GM23338 (cell line): ENCODE results near the gene OR6B2. TPM values are rescaled to one million over a fixed set of nuclear protein-coding genes. Genes with fewer than 3 reads are reported as not detected.

Experiments
- ATAC-seq: fragments of 200-7000 bp; cut with Tn5 transposase; 3 replicates; pipeline ENCODE4 v1.9.1; 2020
- DNase-seq: peaks from one replicate; pipeline ENCODE4 v3.0.0-alpha.2; 2015; ENCODE audit warnings: low spot score
- H2AFZ ChIP-seq: fragments of 200-600 bp; sonication (generic); 2 replicates; pipeline ENCODE4 v1.8.0; 2016; ENCODE audit warnings: antibody characterized with exemption, mild to moderate bottlenecking, moderate library complexity
- H3F3A ChIP-seq: fragments of 200-600 bp; sonication (generic); replicated peaks from 2 replicates; pipeline ENCODE4 v1.8.0; 2017; ENCODE audit warnings: antibody characterized with exemption, mixed run types, low read depth
- H3K27ac ChIP-seq: fragments of 200-600 bp; sonication (generic); 2 replicates; pipeline ENCODE4 v1.6.1; 2016; ENCODE audit warnings: low read depth
- H3K27me3 ChIP-seq: fragments of 200-600 bp; sonication (generic); 2 replicates; pipeline ENCODE4 v1.8.0; 2016; ENCODE audit warnings: mild to moderate bottlenecking, mixed run types, moderate library complexity; ENCODE audit not compliant: insufficient read depth
- H3K36me3 ChIP-seq: fragments of 200-600 bp; sonication (generic); 2 replicates; pipeline ENCODE4 v1.8.0; 2016; ENCODE audit warnings: mild to moderate bottlenecking; ENCODE audit not compliant: insufficient read depth
- H3K4me1 ChIP-seq: fragments of 200-600 bp; sonication (generic); 2 replicates; pipeline ENCODE4 v1.8.0; 2016; ENCODE audit warnings: mild to moderate bottlenecking, moderate library complexity; ENCODE audit not compliant: insufficient read depth
- H3K4me2 ChIP-seq: fragments of 200-600 bp; sonication (generic); 2 replicates; pipeline ENCODE4 v1.7.1; 2017; ENCODE audit warnings: mixed run types
- H3K4me3 ChIP-seq: fragments of 200-600 bp; sonication (generic); 2 replicates; pipeline ENCODE4 v1.6.1; 2016; ENCODE audit warnings: mixed run types
- H3K79me2 ChIP-seq: fragments of 200-600 bp; sonication (generic); replicated peaks from 2 replicates; pipeline ENCODE4 v1.8.0; 2017; ENCODE audit warnings: mild to moderate bottlenecking; ENCODE audit not compliant: insufficient read depth
- H3K9me2 ChIP-seq: fragments of 200-600 bp; sonication (generic); 2 replicates; pipeline ENCODE4 v1.8.0; 2017; ENCODE audit not compliant: insufficient read depth
- H4K20me1 ChIP-seq: fragments of 200-600 bp; sonication (generic); replicated peaks from 2 replicates; pipeline ENCODE4 v1.8.0; 2017; ENCODE audit warnings: mild to moderate bottlenecking; ENCODE audit not compliant: insufficient read depth
- H3K27ac Mint-ChIP-seq: 2 replicates; pipeline ENCODE4 v1.8.0; 2020; ENCODE audit warnings: inconsistent platforms, mild to moderate bottlenecking, moderate library complexity, mixed read lengths
- H3K27me3 Mint-ChIP-seq: 3 replicates; pipeline ENCODE4 v1.8.0; 2022; ENCODE audit warnings: low read depth, mild to moderate bottlenecking, moderate library complexity, mixed read lengths, inconsistent platforms; ENCODE audit not compliant: insufficient read depth, poor library complexity
- H3K36me3 Mint-ChIP-seq: 3 replicates; pipeline ENCODE4 v1.8.0; 2021; ENCODE audit warnings: low read depth, mild to moderate bottlenecking, inconsistent platforms, moderate library complexity, mixed read lengths
- H3K4me1 Mint-ChIP-seq: 3 replicates; pipeline ENCODE4 v1.8.0; 2020; ENCODE audit warnings: mild to moderate bottlenecking, inconsistent platforms, mixed read lengths
- H3K4me3 Mint-ChIP-seq: 3 replicates; pipeline ENCODE4 v1.8.0; 2021; ENCODE audit warnings: moderate library complexity, mild to moderate bottlenecking, inconsistent platforms, mixed read lengths
- H3K9me3 Mint-ChIP-seq: 3 replicates; pipeline ENCODE4 v1.8.0; 2020; ENCODE audit warnings: moderate library complexity, mild to moderate bottlenecking, inconsistent platforms, mixed read lengths
- CREB1 ChIP-seq: fragments of 250-450 bp; sonication (Bioruptor Pico); IDR thresholded peaks from 2 replicates; pipeline ENCODE4 v1.5.0; 2020; ENCODE audit warnings: low read depth, mild to moderate bottlenecking, moderate library complexity
- EZH2 ChIP-seq: fragments of 200-600 bp; sonication (generic); IDR thresholded peaks from one replicate; pipeline ENCODE4 v1.8.0; 2017; ENCODE audit warnings: antibody characterized with exemption, mild to moderate bottlenecking, low read depth; ENCODE audit not compliant: unreplicated experiment
- EZH2phosphoT487 ChIP-seq: fragments of 200-600 bp; sonication (generic); IDR thresholded peaks from one replicate; pipeline ENCODE4 v1.8.1; 2018; ENCODE audit warnings: antibody characterized with exemption; ENCODE audit not compliant: unreplicated experiment
- JUNB ChIP-seq: IDR thresholded peaks from one replicate; pipeline ENCODE4 v1.6.1; 2016; ENCODE audit warnings: antibody characterized with exemption; ENCODE audit not compliant: unreplicated experiment
- NANOG ChIP-seq: IDR thresholded peaks from 2 replicates; pipeline ENCODE4 v1.6.1; 2016; ENCODE audit warnings: antibody characterized with exemption, borderline replicate concordance
- POLR2AphosphoS5 ChIP-seq: IDR thresholded peaks from 2 replicates; pipeline ENCODE4 v1.6.1; 2016; ENCODE audit warnings: antibody characterized with exemption, low read depth
- STAT1 ChIP-seq: IDR thresholded peaks from one replicate; pipeline ENCODE4 v1.6.1; 2016; ENCODE audit warnings: antibody characterized with exemption; ENCODE audit not compliant: unreplicated experiment
- ZNF114 ChIP-seq: fragments of 250-450 bp; sonication (Bioruptor Pico); IDR thresholded peaks from 2 replicates; pipeline ENCODE4 v1.5.0; 2020; ENCODE audit warnings: mild to moderate bottlenecking, moderate library complexity
- ZNF331 ChIP-seq: fragments of 250-450 bp; sonication (Bioruptor Pico); IDR thresholded peaks from 2 replicates; pipeline ENCODE4 v1.5.0; 2020; ENCODE audit warnings: low read depth, mild to moderate bottlenecking, moderate library complexity
- polyA plus RNA-seq: library from polyadenylated mRNA; unstranded; fragments of >200 nt; fragmentation: Nextera tagmentation; extraction: Ambion mirVana; gene quantifications from 2 replicates; pipeline ENCODE4 v1.2.1, GENCODE V29; 2016
- total RNA-seq: library from RNA; depleted of rRNA; stranded (reverse); fragments of >200 nt; shearing (Covaris generic); gene quantifications from 2 replicates; pipeline ENCODE4 v1.2.3, GENCODE V29; 2014
- TF ChIP-seq, protein P1 (sequence below): fragments of 250-450 bp; sonication (Bioruptor Pico); IDR thresholded peaks from 2 replicates; pipeline ENCODE4 v1.5.0; 2020; ENCODE audit warnings: mild to moderate bottlenecking, moderate library complexity
- TF ChIP-seq, protein P2 (sequence below), 2 experiments: fragments of 200-600 bp in 1 of 2; sonication (generic) in 1 of 2; conservative IDR thresholded peaks; 2 replicates each; pipeline versions ENCODE4 v1.5.1 to v1.6.1; 2016 to 2017; ENCODE audit warnings: antibody characterized with exemption in 2 of 2, low read depth in 2 of 2, mild to moderate bottlenecking in 2 of 2, moderate library complexity in 1 of 2
- TF ChIP-seq, protein P3 (sequence below): IDR thresholded peaks from 2 replicates; pipeline ENCODE4 v1.6.1; 2016; ENCODE audit warnings: antibody characterized with exemption
- TF ChIP-seq, protein P4 (sequence below): IDR thresholded peaks from one replicate; pipeline ENCODE4 v1.6.1; 2018; ENCODE audit warnings: antibody characterized with exemption; ENCODE audit not compliant: unreplicated experiment

Gene OR6B2
- total and polyA plus RNA-seq, 2 experiments from 2014 or later: not detected

DNA sequence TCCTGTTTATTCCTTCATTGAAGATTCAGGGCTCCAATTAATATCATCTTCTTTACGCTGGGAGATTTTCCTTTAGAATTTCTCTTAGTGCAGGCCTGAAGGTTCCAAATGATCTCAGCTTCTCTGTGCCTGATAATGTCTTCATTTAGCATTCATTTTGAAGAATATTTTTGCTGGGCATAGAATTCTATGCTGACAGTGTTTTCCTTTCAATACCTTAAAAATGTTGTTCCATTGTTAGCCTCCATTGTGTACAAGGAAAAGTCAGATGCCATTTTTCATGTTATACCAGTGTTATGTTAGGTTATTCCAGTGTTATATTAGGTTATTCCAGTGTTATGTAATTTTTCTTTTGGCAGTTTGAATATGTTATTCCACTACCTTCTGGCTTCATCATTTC lies 38.0 kb upstream of the OR6B2 start:
- Histone ChIP-seq H3K36me3 (no peaks in the 10 kb centered on the region; the same call in 1 of the 2 replicates), H3K27me3 (no peaks in the 10 kb centered on the region), H3K9me2 (peaks cover 3% of the 10 kb centered on the region; the same call in 1 of the 2 replicates), H3K4me3 (no peak overlapping the region), H3K79me2 (no peaks in the 10 kb centered on the region), H3F3A (0 out of 2 replicates have a peak, but pooled peaks cover 3% of the 10 kb centered on the region), H3K27ac (no peak overlapping the region), H3K4me1 (peaks cover 34% of the 10 kb centered on the region), H3K4me2 (no peak overlapping the region), H2AFZ (no peak overlapping the region), H4K20me1 (no peaks in the 10 kb centered on the region)
- no peaks in the 10 kb centered on the region for H3K27me3 Mint-ChIP-seq
- DNase-seq (no peak), ATAC-seq (no peak)
- no peak overlapping the region for H3K27ac Mint-ChIP-seq
- peaks cover 11% of the 10 kb centered on the region; the same call in 1 of the 3 replicates for H3K9me3 Mint-ChIP-seq
- H3K36me3 Mint-ChIP-seq: peaks cover 3% of the 10 kb centered on the region; the same call in 1 of the 3 replicates
- TF ChIP-seq, protein P1, sequence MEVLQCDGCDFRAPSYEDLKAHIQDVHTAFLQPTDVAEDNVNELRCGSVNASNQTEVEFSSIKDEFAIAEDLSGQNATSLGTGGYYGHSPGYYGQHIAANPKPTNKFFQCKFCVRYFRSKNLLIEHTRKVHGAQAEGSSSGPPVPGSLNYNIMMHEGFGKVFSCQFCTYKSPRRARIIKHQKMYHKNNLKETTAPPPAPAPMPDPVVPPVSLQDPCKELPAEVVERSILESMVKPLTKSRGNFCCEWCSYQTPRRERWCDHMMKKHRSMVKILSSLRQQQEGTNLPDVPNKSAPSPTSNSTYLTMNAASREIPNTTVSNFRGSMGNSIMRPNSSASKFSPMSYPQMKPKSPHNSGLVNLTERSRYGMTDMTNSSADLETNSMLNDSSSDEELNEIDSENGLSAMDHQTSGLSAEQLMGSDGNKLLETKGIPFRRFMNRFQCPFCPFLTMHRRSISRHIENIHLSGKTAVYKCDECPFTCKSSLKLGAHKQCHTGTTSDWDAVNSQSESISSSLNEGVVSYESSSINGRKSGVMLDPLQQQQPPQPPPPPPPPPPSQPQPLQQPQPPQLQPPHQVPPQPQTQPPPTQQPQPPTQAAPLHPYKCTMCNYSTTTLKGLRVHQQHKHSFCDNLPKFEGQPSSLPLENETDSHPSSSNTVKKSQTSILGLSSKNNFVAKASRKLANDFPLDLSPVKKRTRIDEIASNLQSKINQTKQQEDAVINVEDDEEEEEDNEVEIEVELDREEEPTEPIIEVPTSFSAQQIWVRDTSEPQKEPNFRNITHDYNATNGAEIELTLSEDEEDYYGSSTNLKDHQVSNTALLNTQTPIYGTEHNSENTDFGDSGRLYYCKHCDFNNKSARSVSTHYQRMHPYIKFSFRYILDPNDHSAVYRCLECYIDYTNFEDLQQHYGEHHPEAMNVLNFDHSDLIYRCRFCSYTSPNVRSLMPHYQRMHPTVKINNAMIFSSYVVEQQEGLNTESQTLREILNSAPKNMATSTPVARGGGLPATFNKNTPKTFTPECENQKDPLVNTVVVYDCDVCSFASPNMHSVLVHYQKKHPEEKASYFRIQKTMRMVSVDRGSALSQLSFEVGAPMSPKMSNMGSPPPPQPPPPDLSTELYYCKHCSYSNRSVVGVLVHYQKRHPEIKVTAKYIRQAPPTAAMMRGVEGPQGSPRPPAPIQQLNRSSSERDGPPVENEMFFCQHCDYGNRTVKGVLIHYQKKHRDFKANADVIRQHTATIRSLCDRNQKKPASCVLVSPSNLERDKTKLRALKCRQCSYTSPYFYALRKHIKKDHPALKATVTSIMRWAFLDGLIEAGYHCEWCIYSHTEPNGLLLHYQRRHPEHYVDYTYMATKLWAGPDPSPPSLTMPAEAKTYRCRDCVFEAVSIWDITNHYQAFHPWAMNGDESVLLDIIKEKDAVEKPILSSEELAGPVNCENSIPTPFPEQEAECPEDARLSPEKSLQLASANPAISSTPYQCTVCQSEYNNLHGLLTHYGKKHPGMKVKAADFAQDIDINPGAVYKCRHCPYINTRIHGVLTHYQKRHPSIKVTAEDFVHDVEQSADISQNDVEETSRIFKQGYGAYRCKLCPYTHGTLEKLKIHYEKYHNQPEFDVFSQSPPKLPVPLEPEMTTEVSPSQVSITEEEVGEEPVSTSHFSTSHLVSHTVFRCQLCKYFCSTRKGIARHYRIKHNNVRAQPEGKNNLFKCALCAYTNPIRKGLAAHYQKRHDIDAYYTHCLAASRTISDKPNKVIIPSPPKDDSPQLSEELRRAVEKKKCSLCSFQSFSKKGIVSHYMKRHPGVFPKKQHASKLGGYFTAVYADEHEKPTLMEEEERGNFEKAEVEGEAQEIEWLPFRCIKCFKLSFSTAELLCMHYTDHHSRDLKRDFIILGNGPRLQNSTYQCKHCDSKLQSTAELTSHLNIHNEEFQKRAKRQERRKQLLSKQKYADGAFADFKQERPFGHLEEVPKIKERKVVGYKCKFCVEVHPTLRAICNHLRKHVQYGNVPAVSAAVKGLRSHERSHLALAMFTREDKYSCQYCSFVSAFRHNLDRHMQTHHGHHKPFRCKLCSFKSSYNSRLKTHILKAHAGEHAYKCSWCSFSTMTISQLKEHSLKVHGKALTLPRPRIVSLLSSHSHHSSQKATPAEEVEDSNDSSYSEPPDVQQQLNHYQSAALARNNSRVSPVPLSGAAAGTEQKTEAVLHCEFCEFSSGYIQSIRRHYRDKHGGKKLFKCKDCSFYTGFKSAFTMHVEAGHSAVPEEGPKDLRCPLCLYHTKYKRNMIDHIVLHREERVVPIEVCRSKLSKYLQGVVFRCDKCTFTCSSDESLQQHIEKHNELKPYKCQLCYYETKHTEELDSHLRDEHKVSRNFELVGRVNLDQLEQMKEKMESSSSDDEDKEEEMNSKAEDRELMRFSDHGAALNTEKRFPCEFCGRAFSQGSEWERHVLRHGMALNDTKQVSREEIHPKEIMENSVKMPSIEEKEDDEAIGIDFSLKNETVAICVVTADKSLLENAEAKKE: no peak
- TF ChIP-seq, protein P2, sequence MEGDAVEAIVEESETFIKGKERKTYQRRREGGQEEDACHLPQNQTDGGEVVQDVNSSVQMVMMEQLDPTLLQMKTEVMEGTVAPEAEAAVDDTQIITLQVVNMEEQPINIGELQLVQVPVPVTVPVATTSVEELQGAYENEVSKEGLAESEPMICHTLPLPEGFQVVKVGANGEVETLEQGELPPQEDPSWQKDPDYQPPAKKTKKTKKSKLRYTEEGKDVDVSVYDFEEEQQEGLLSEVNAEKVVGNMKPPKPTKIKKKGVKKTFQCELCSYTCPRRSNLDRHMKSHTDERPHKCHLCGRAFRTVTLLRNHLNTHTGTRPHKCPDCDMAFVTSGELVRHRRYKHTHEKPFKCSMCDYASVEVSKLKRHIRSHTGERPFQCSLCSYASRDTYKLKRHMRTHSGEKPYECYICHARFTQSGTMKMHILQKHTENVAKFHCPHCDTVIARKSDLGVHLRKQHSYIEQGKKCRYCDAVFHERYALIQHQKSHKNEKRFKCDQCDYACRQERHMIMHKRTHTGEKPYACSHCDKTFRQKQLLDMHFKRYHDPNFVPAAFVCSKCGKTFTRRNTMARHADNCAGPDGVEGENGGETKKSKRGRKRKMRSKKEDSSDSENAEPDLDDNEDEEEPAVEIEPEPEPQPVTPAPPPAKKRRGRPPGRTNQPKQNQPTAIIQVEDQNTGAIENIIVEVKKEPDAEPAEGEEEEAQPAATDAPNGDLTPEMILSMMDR (conservative IDR thresholded peaks at IDR 0.05; ENCODE audit: low read depth in 2 of 2): no peak
- TF ChIP-seq, protein P3, sequence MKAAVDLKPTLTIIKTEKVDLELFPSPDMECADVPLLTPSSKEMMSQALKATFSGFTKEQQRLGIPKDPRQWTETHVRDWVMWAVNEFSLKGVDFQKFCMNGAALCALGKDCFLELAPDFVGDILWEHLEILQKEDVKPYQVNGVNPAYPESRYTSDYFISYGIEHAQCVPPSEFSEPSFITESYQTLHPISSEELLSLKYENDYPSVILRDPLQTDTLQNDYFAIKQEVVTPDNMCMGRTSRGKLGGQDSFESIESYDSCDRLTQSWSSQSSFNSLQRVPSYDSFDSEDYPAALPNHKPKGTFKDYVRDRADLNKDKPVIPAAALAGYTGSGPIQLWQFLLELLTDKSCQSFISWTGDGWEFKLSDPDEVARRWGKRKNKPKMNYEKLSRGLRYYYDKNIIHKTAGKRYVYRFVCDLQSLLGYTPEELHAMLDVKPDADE: no peak
- no peak for TF ChIP-seq EZH2
- no peak for TF ChIP-seq CREB1 (CRISPR knock-in tag)
- TF ChIP-seq, protein P4, sequence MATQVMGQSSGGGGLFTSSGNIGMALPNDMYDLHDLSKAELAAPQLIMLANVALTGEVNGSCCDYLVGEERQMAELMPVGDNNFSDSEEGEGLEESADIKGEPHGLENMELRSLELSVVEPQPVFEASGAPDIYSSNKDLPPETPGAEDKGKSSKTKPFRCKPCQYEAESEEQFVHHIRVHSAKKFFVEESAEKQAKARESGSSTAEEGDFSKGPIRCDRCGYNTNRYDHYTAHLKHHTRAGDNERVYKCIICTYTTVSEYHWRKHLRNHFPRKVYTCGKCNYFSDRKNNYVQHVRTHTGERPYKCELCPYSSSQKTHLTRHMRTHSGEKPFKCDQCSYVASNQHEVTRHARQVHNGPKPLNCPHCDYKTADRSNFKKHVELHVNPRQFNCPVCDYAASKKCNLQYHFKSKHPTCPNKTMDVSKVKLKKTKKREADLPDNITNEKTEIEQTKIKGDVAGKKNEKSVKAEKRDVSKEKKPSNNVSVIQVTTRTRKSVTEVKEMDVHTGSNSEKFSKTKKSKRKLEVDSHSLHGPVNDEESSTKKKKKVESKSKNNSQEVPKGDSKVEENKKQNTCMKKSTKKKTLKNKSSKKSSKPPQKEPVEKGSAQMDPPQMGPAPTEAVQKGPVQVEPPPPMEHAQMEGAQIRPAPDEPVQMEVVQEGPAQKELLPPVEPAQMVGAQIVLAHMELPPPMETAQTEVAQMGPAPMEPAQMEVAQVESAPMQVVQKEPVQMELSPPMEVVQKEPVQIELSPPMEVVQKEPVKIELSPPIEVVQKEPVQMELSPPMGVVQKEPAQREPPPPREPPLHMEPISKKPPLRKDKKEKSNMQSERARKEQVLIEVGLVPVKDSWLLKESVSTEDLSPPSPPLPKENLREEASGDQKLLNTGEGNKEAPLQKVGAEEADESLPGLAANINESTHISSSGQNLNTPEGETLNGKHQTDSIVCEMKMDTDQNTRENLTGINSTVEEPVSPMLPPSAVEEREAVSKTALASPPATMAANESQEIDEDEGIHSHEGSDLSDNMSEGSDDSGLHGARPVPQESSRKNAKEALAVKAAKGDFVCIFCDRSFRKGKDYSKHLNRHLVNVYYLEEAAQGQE: no peak
- no peak for TF ChIP-seq STAT1
- no peak for TF ChIP-seq ZNF331 (CRISPR knock-in tag)
- TF ChIP-seq NANOG: no peak
- no peak for TF ChIP-seq JUNB
- no peak for TF ChIP-seq EZH2phosphoT487
- no peak for TF ChIP-seq POLR2AphosphoS5
- TF ChIP-seq ZNF114 (CRISPR knock-in tag): no peak
- H3K4me3 Mint-ChIP-seq: no peak overlapping the region
- peaks cover 26% of the 10 kb centered on the region for H3K4me1 Mint-ChIP-seq
